ENCODE data around the gene SLC35F3. TPM values are rescaled to one million over a fixed set of nuclear protein-coding genes. Genes with fewer than 3 reads are reported as not detected.

Gene SLC35F3
- total and polyA plus RNA-seq, 2 experiments from 2014 or later = 1.0 to 3.2 TPM

- H3K79me2 ChIP-seq (replicated peaks; ENCODE audit: insufficient read depth) = no peaks in the 10 kb centered on the region
- H2AFZ ChIP-seq = no peak overlapping the region
- H3K4me2 ChIP-seq = no peak overlapping the region
- H3K9me3 Mint-ChIP-seq = no peaks in the 10 kb centered on the region
- no peak overlapping the region for H3K27ac ChIP-seq (ENCODE audit: low read depth)
- no peak overlapping the region for H3K4me3 ChIP-seq
- no peaks in the 10 kb centered on the region for H3K27me3 ChIP-seq (ENCODE audit: insufficient read depth)
- no peaks in the 10 kb centered on the region for H3K36me3 ChIP-seq (ENCODE audit: insufficient read depth)
- no peak for ATAC-seq
- no peak for TF ChIP-seq ZNF331 (CRISPR knock-in tag; IDR thresholded peaks at IDR 0.05; ENCODE audit: low read depth)
- TF ChIP-seq NANOG (IDR thresholded peaks at IDR 0.05; ENCODE audit: borderline replicate concordance) = no peak
- TF ChIP-seq, protein P1, sequence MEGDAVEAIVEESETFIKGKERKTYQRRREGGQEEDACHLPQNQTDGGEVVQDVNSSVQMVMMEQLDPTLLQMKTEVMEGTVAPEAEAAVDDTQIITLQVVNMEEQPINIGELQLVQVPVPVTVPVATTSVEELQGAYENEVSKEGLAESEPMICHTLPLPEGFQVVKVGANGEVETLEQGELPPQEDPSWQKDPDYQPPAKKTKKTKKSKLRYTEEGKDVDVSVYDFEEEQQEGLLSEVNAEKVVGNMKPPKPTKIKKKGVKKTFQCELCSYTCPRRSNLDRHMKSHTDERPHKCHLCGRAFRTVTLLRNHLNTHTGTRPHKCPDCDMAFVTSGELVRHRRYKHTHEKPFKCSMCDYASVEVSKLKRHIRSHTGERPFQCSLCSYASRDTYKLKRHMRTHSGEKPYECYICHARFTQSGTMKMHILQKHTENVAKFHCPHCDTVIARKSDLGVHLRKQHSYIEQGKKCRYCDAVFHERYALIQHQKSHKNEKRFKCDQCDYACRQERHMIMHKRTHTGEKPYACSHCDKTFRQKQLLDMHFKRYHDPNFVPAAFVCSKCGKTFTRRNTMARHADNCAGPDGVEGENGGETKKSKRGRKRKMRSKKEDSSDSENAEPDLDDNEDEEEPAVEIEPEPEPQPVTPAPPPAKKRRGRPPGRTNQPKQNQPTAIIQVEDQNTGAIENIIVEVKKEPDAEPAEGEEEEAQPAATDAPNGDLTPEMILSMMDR (conservative IDR thresholded peaks at IDR 0.05; ENCODE audit: low read depth in 2 of 2) = no peak
- TF ChIP-seq CREB1 (CRISPR knock-in tag; IDR thresholded peaks at IDR 0.05; ENCODE audit: low read depth) = no peak
- no peak for TF ChIP-seq STAT1 (IDR thresholded peaks at IDR 0.05; ENCODE audit: unreplicated experiment)
- TF ChIP-seq JUNB (IDR thresholded peaks at IDR 0.05; ENCODE audit: unreplicated experiment) = no peak
- TF ChIP-seq, protein P2, sequence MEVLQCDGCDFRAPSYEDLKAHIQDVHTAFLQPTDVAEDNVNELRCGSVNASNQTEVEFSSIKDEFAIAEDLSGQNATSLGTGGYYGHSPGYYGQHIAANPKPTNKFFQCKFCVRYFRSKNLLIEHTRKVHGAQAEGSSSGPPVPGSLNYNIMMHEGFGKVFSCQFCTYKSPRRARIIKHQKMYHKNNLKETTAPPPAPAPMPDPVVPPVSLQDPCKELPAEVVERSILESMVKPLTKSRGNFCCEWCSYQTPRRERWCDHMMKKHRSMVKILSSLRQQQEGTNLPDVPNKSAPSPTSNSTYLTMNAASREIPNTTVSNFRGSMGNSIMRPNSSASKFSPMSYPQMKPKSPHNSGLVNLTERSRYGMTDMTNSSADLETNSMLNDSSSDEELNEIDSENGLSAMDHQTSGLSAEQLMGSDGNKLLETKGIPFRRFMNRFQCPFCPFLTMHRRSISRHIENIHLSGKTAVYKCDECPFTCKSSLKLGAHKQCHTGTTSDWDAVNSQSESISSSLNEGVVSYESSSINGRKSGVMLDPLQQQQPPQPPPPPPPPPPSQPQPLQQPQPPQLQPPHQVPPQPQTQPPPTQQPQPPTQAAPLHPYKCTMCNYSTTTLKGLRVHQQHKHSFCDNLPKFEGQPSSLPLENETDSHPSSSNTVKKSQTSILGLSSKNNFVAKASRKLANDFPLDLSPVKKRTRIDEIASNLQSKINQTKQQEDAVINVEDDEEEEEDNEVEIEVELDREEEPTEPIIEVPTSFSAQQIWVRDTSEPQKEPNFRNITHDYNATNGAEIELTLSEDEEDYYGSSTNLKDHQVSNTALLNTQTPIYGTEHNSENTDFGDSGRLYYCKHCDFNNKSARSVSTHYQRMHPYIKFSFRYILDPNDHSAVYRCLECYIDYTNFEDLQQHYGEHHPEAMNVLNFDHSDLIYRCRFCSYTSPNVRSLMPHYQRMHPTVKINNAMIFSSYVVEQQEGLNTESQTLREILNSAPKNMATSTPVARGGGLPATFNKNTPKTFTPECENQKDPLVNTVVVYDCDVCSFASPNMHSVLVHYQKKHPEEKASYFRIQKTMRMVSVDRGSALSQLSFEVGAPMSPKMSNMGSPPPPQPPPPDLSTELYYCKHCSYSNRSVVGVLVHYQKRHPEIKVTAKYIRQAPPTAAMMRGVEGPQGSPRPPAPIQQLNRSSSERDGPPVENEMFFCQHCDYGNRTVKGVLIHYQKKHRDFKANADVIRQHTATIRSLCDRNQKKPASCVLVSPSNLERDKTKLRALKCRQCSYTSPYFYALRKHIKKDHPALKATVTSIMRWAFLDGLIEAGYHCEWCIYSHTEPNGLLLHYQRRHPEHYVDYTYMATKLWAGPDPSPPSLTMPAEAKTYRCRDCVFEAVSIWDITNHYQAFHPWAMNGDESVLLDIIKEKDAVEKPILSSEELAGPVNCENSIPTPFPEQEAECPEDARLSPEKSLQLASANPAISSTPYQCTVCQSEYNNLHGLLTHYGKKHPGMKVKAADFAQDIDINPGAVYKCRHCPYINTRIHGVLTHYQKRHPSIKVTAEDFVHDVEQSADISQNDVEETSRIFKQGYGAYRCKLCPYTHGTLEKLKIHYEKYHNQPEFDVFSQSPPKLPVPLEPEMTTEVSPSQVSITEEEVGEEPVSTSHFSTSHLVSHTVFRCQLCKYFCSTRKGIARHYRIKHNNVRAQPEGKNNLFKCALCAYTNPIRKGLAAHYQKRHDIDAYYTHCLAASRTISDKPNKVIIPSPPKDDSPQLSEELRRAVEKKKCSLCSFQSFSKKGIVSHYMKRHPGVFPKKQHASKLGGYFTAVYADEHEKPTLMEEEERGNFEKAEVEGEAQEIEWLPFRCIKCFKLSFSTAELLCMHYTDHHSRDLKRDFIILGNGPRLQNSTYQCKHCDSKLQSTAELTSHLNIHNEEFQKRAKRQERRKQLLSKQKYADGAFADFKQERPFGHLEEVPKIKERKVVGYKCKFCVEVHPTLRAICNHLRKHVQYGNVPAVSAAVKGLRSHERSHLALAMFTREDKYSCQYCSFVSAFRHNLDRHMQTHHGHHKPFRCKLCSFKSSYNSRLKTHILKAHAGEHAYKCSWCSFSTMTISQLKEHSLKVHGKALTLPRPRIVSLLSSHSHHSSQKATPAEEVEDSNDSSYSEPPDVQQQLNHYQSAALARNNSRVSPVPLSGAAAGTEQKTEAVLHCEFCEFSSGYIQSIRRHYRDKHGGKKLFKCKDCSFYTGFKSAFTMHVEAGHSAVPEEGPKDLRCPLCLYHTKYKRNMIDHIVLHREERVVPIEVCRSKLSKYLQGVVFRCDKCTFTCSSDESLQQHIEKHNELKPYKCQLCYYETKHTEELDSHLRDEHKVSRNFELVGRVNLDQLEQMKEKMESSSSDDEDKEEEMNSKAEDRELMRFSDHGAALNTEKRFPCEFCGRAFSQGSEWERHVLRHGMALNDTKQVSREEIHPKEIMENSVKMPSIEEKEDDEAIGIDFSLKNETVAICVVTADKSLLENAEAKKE (CRISPR knock-in tag; IDR thresholded peaks at IDR 0.05) = no peak
- no peak for TF ChIP-seq POLR2AphosphoS5 (IDR thresholded peaks at IDR 0.05; ENCODE audit: low read depth)
- TF ChIP-seq, protein P3, sequence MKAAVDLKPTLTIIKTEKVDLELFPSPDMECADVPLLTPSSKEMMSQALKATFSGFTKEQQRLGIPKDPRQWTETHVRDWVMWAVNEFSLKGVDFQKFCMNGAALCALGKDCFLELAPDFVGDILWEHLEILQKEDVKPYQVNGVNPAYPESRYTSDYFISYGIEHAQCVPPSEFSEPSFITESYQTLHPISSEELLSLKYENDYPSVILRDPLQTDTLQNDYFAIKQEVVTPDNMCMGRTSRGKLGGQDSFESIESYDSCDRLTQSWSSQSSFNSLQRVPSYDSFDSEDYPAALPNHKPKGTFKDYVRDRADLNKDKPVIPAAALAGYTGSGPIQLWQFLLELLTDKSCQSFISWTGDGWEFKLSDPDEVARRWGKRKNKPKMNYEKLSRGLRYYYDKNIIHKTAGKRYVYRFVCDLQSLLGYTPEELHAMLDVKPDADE (IDR thresholded peaks at IDR 0.05) = no peak
- TF ChIP-seq EZH2phosphoT487 (IDR thresholded peaks at IDR 0.05; ENCODE audit: unreplicated experiment) = no peak
- no peaks in the 10 kb centered on the region for H3K36me3 Mint-ChIP-seq (ENCODE audit: low read depth)
- H3K9me2 ChIP-seq (ENCODE audit: insufficient read depth) = no peaks in the 10 kb centered on the region; the same call in 1 of the 2 replicates
- no peak for DNase-seq (ENCODE audit: low spot score)
- H3F3A ChIP-seq (replicated peaks; ENCODE audit: low read depth) = no peaks in the 10 kb centered on the region
- H3K27ac Mint-ChIP-seq = no peak overlapping the region
- H3K27me3 Mint-ChIP-seq (ENCODE audit: insufficient read depth, low read depth, poor library complexity) = no peaks in the 10 kb centered on the region
- no peaks in the 10 kb centered on the region for H4K20me1 ChIP-seq (replicated peaks; ENCODE audit: insufficient read depth)
- H3K4me1 ChIP-seq (ENCODE audit: insufficient read depth) = no peaks in the 10 kb centered on the region
- H3K4me1 Mint-ChIP-seq = no peaks in the 10 kb centered on the region
- no peak overlapping the region for H3K4me3 Mint-ChIP-seq
Measured at GRCh38 chr1:234090212-234091064, 186.0 kb downstream of the SLC35F3 start.
